HG02763 (cell line): Measurements from ENCODE around the gene FER.
"Not testable (repeated sequence)": the region's sequence is repeated elsewhere in the genome, so short reads cannot be mapped to it uniquely, and the experiment has no call there.

ENCODE experiments used
- ATAC-seq: cut with Tn5 transposase; IDR thresholded peaks from one replicate; pipeline ENCODE4 v1.9.1; 2021; ENCODE audit warnings: mild to moderate bottlenecking, moderate library complexity; ENCODE audit not compliant: unreplicated experiment

Gene FER

GRCh38 chr5:108946008-108946407, 198.3 kb downstream of the FER start:
- ATAC-seq = no peak

- no peak for ATAC-seq
Measured at GRCh38 chr5:108947164-108947563, 199.5 kb downstream of the FER start.

- ATAC-seq = no peak
Measured at GRCh38 chr5:108950276-108950675, 202.6 kb downstream of the FER start.

GRCh38 chr5:108953940-108954339, 206.2 kb downstream of the FER start:
- no peak for ATAC-seq

GRCh38 chr5:108957333-108957732, 209.6 kb downstream of the FER start:
- ATAC-seq = no peak

- ATAC-seq = no peak
Measured at GRCh38 chr5:108966910-108967309, 219.2 kb downstream of the FER start.

GRCh38 chr5:108974594-108974993, 226.9 kb downstream of the FER start:
- ATAC-seq = no peak

GRCh38 chr5:108975697-108976096, 228.0 kb downstream of the FER start:
- no peak for ATAC-seq

- ATAC-seq = no peak
Measured at GRCh38 chr5:108983461-108984092, 235.9 kb downstream of the FER start.

GRCh38 chr5:108989761-108990392, 242.2 kb downstream of the FER start:
- ATAC-seq = no peak

GRCh38 chr5:108992396-108993085, 244.8 kb downstream of the FER start:
- not testable (repeated sequence) for ATAC-seq

GRCh38 chr5:108993440-108993839, 245.7 kb downstream of the FER start:
- ATAC-seq = not testable (repeated sequence)

GRCh38 chr5:108997720-108998119, 250.0 kb downstream of the FER start:
- no peak for ATAC-seq

GRCh38 chr5:108998216-108998615, 250.5 kb downstream of the FER start:
- no peak for ATAC-seq

- ATAC-seq = no peak
Measured at GRCh38 chr5:109003928-109004327, 256.2 kb downstream of the FER start.

GRCh38 chr5:109005297-109006009, 257.8 kb downstream of the FER start:
- ATAC-seq = no peak

GRCh38 chr5:109006129-109006528, 258.4 kb downstream of the FER start:
- ATAC-seq = no peak

- ATAC-seq = no peak
Measured at GRCh38 chr5:109016300-109016699, 268.6 kb downstream of the FER start.

GRCh38 chr5:109022056-109022455, 274.4 kb downstream of the FER start:
- no peak for ATAC-seq

GRCh38 chr5:109025729-109026128, 278.0 kb downstream of the FER start:
- not testable (repeated sequence) for ATAC-seq

GRCh38 chr5:109027983-109028607, 280.4 kb downstream of the FER start:
- no peak for ATAC-seq
